Prostate gland (tissue), 2 donors: ENCODE results near the gene ABHD11. TPM values are rescaled to one million over a fixed set of nuclear protein-coding genes. Genes with fewer than 3 reads are reported as not detected.
"Not testable (repeated sequence)": the region's sequence is repeated elsewhere in the genome, so short reads cannot be mapped to it uniquely, and the experiment has no call there.

ENCODE experiments used
- DNase-seq: peaks from one replicate; pipeline ENCODE4 v3.0.0-alpha.2; 2019; ENCODE audit warnings: low spot score
- H3K27ac ChIP-seq, 2 donors: fragments of 200-600 bp; sonication (generic); 2 replicates each; pipeline ENCODE4 v1.5.1; 2017 to 2019
- H3K27me3 ChIP-seq: fragments of 200-600 bp; sonication (generic); replicated peaks from 2 replicates; pipeline ENCODE4 v1.5.1; 2019; ENCODE audit not compliant: insufficient read depth
- H3K36me3 ChIP-seq, 2 donors: fragments of 200-600 bp; sonication (generic); 1 replicate in 1 of 2; 2 replicates in 1 of 2; pipeline versions ENCODE4 v1.5.1 to v1.8.1; 2017 to 2019
- H3K4me1 ChIP-seq: fragments of 200-600 bp; sonication (generic); replicated peaks from 2 replicates; pipeline ENCODE4 v1.5.1; 2019
- H3K4me3 ChIP-seq, 2 donors: fragments of 200-600 bp; sonication (generic); 2 replicates each; pipeline ENCODE4 v1.5.1; 2017 to 2019
- H3K9me3 ChIP-seq: fragments of 200-600 bp; sonication (generic); 2 replicates; pipeline ENCODE4 v1.5.1; 2017
- CTCF ChIP-seq, 4 experiments: fragments of 200-600 bp in 2 of 4; fragments of 450-650 bp in 2 of 4; sonication (generic) in 2 of 4; IDR thresholded peaks; 1 replicate in 3 of 4; 2 replicates in 1 of 4; pipeline ENCODE4 v1.5.1; 2016 to 2019; ENCODE audit warnings: antibody characterized with exemption in 4 of 4, mild to moderate bottlenecking in 2 of 4, moderate library complexity in 2 of 4
- POLR2A ChIP-seq: fragments of 450-650 bp; IDR thresholded peaks from one replicate; pipeline ENCODE4 v1.6.1; 2016; ENCODE audit warnings: antibody characterized with exemption, mild to moderate bottlenecking
- POLR2AphosphoS5 ChIP-seq: sonication (generic); formaldehyde crosslinking; IDR thresholded peaks from one replicate; pipeline ENCODE4 v1.6.1; 2017; ENCODE audit warnings: antibody characterized with exemption
- WGBS: methylation state at CpG from one replicate; pipeline ENCODE4 v1.1.5; 2018; 5-methylcytosine and 5-hydroxymethylcytosine counted together
- intact Hi-C: fragments of 100-400 bp; cut with DNase I; formaldehyde crosslinking; loops from one replicate; pipeline ENCODE4 v1.14.2; 2022
- total RNA-seq, 2 donors: library from RNA; depleted of rRNA; stranded (reverse); fragments of >200 nt; gene quantifications; one replicate each; pipeline ENCODE4 v1.1.0, GENCODE V29; 2016

The ABHD11 gene
- total RNA-seq: 10 to 100 TPM; 55.2 to 87.8 TPM

- H3K27me3 ChIP-seq: no peaks in the 10 kb centered on the region
- peak; percentile 91 for TF ChIP-seq POLR2A
- peak in 2 of 4 experiments; percentile 12 to 30 for TF ChIP-seq CTCF (IDR thresholded peaks at IDR 0.05)
- TF ChIP-seq POLR2AphosphoS5: peak; percentile 96
- peak; percentile 100 for DNase-seq
- H3K27ac ChIP-seq: peak within 1 kb of the TSS; percentile 94 to 98
- no peaks in the 10 kb centered on the region for H3K36me3 ChIP-seq
- WGBS: under 1% methylated on average over 72 of the region's 84 CpGs
- H3K9me3 ChIP-seq: no peaks in the 10 kb centered on the region
- intact Hi-C loops: no loop called here
- H3K4me1 ChIP-seq: peaks cover 25% of the 10 kb centered on the region
- H3K4me3 ChIP-seq: peak within 1 kb of the TSS; percentile 69 to 80
Observed at GRCh38 chr7:73738612-73739386, at the start of gene ABHD11. Gene ABHD11, minus strand, starts transcription at chr7:73738802. Its CDS starts 32 bp downstream, at chr7:73738770.

- H3K9me3 ChIP-seq, H3K27me3 ChIP-seq, DNase-seq, intact Hi-C loops, H3K4me3 ChIP-seq, H3K4me1 ChIP-seq, H3K36me3 ChIP-seq, H3K27ac ChIP-seq: not testable (repeated sequence)
- WGBS: 82% methylated on average over 1 of the region's 1 CpG
Observed at GRCh38 chr7:73787786-73788048, 49.1 kb upstream of the ABHD11 start.

GRCh38 chr7:73786588-73786987 is 48.0 kb upstream of the ABHD11 start:
- H3K4me1 ChIP-seq: no peaks in the 10 kb centered on the region
- no peaks in the 10 kb centered on the region for H3K36me3 ChIP-seq
- H3K27ac ChIP-seq: no peak overlapping the region
- WGBS: 86% methylated on average over 1 of the region's 1 CpG
- no peaks in the 10 kb centered on the region for H3K27me3 ChIP-seq
- H3K9me3 ChIP-seq: no peaks in the 10 kb centered on the region
- DNase-seq: no peak
- H3K4me3 ChIP-seq: no peak overlapping the region
- TF ChIP-seq POLR2AphosphoS5 (no peak), POLR2A (no peak), CTCF (IDR thresholded peaks at IDR 0.05) (no peak)
- intact Hi-C loops: no loop called here

GRCh38 chr7:73779517-73779916 is 40.9 kb upstream of the ABHD11 start:
- 68% methylated on average over 1 of the region's 1 CpG for WGBS
- DNase-seq: no peak

GRCh38 chr7:73778801-73779389 is 40.3 kb upstream of the ABHD11 start:
- no peaks in the 10 kb centered on the region for H3K9me3 ChIP-seq
- TF ChIP-seq CTCF (IDR thresholded peaks at IDR 0.05) (no peak), POLR2AphosphoS5 (no peak), POLR2A (no peak)
- WGBS: 92% methylated on average over 11 of the region's 11 CpGs
- H3K36me3 ChIP-seq: no peaks in the 10 kb centered on the region
- H3K4me3 ChIP-seq: no peak overlapping the region
- H3K27ac ChIP-seq: no peak overlapping the region
- intact Hi-C loops: no loop called here
- no peaks in the 10 kb centered on the region for H3K27me3 ChIP-seq
- no peak for DNase-seq
- no peaks in the 10 kb centered on the region for H3K4me1 ChIP-seq

More at GRCh38 chr7:73779517-73779916, 40.9 kb upstream of the ABHD11 start:
- Histone ChIP-seq H3K4me1 (no peaks in the 10 kb centered on the region), H3K4me3 (no peak overlapping the region), H3K27ac (no peak overlapping the region), H3K9me3 (no peaks in the 10 kb centered on the region), H3K27me3 (no peaks in the 10 kb centered on the region), H3K36me3 (no peaks in the 10 kb centered on the region)
- TF ChIP-seq POLR2AphosphoS5: no peak
- TF ChIP-seq POLR2A: no peak
- TF ChIP-seq CTCF (IDR thresholded peaks at IDR 0.05): no peak
- intact Hi-C loops: no loop called here
